Lower leg skin (tissue), 3 donors: ENCODE results near the gene RTTN.

Experiments used
- CTCF ChIP-seq, 3 donors: fragments of 450-650 bp; IDR thresholded peaks; one replicate each; pipeline ENCODE4 v1.5.1; 2016; ENCODE audit warnings: antibody characterized with exemption in 3 of 3, mild to moderate bottlenecking in 3 of 3, moderate library complexity in 2 of 3
- POLR2A ChIP-seq, 2 donors: fragments of 450-650 bp; IDR thresholded peaks; one replicate each; pipeline ENCODE4 v1.6.1; 2016 to 2017; ENCODE audit warnings: antibody characterized with exemption in 2 of 2, mild to moderate bottlenecking in 1 of 2, moderate library complexity in 1 of 2

GRCh38 chr18:70249118-70249517, 43.6 kb upstream of the RTTN start:
- no peak for TF ChIP-seq CTCF (IDR thresholded peaks at IDR 0.05)
- no peak for TF ChIP-seq POLR2A (IDR thresholded peaks at IDR 0.05)
